H1 (cell line): ENCODE results near the gene STX19. TPM values are rescaled to one million over a fixed set of nuclear protein-coding genes. Genes with fewer than 3 reads are reported as not detected.

Source experiments
- CTCF ChIA-PET: fragments of 300-600 bp; sonication (Branson Sonifier 250); formaldehyde crosslinking; loops from one replicate; lab custom pipeline; 2021; ENCODE audit not compliant: partially characterized antibody; lab: Charles Lee
- POLR2A ChIA-PET: fragments of 300-600 bp; sonication (Branson Sonifier 250); formaldehyde crosslinking; loops from one replicate; lab custom pipeline; 2021; ENCODE audit warnings: inconsistent platforms; ENCODE audit not compliant: partially characterized antibody; lab: Charles Lee
- DNase-seq, 2 experiments: peaks; one replicate each; pipeline versions ENCODE4 v3.0.0 to v3.0.0-alpha.2; 2010 to 2022; ENCODE audit warnings: low spot score in 2 of 2, low read depth in 1 of 2, mixed read lengths in 1 of 2
- FAIRE-seq: peaks from 2 replicates; lab custom pipeline; 2011; peaks lifted over from hg19 to GRCh38; lab: Jason Lieb, UNC
- H2AFZ ChIP-seq: 2 replicates; pipeline ENCODE4 v1.8.1; 2012; ENCODE audit warnings: low read length, inconsistent platforms
- H2AK5ac ChIP-seq: 2 replicates; pipeline ENCODE4 v1.6.1; 2013; ENCODE audit warnings: low read depth, low read length
- H2BK120ac ChIP-seq: replicated peaks from 2 replicates; pipeline ENCODE3; 2013; ENCODE audit warnings: low read depth, low read length, inconsistent platforms
- H2BK12ac ChIP-seq: 2 replicates; pipeline ENCODE4 v1.6.1; 2013; ENCODE audit warnings: low read depth, low read length
- H2BK15ac ChIP-seq: 2 replicates; pipeline ENCODE4 v1.6.1; 2013; ENCODE audit warnings: low read length
- H2BK20ac ChIP-seq: 2 replicates; pipeline ENCODE4 v1.6.1; 2013; ENCODE audit warnings: low read length
- H2BK5ac ChIP-seq: 2 replicates; pipeline ENCODE4 v1.6.1; 2013; ENCODE audit warnings: low read depth, low read length
- H3K14ac ChIP-seq: 2 replicates; pipeline ENCODE4 v1.6.1; 2013; ENCODE audit warnings: inconsistent platforms; ENCODE audit not compliant: insufficient read length
- H3K18ac ChIP-seq: 2 replicates; pipeline ENCODE4 v1.6.1; 2013; ENCODE audit warnings: low read length; ENCODE audit errors: extremely low read depth
- H3K23ac ChIP-seq: 2 replicates; pipeline ENCODE4 v1.6.1; 2013; ENCODE audit warnings: inconsistent platforms; ENCODE audit not compliant: insufficient read length
- H3K23me2 ChIP-seq: 2 replicates; pipeline ENCODE4 v1.6.1; 2013; ENCODE audit warnings: low read depth, low read length
- H3K27ac ChIP-seq: 2 replicates; pipeline ENCODE4 v1.6.1; 2011; ENCODE audit warnings: low read depth, low read length, inconsistent platforms
- H3K27me3 ChIP-seq, 4 experiments: replicated peaks in 1 of 4; 1 replicate in 1 of 4; 2 replicates in 3 of 4; pipeline versions ENCODE4 v1.6.1 to v1.8.1; 2011 to 2013; ENCODE audit warnings: low read length in 3 of 4, mild to moderate bottlenecking in 3 of 4, inconsistent platforms in 2 of 4, mixed read lengths in 2 of 4, moderate library complexity in 1 of 4; ENCODE audit not compliant: control insufficient read depth in 3 of 4, insufficient read depth in 3 of 4; ENCODE audit errors: extremely low read depth in 1 of 4
- H3K36me3 ChIP-seq, 4 experiments: 2 replicates each; pipeline versions ENCODE4 v1.6.1 to v1.8.1; 2011 to 2013; ENCODE audit warnings: mild to moderate bottlenecking in 4 of 4, low read length in 3 of 4, moderate library complexity in 2 of 4, control low read depth in 1 of 4, inconsistent platforms in 1 of 4; ENCODE audit not compliant: insufficient read depth in 4 of 4, control insufficient read depth in 2 of 4
- H3K4ac ChIP-seq: replicated peaks from 2 replicates; pipeline ENCODE3; 2013; ENCODE audit warnings: low read length, low read depth, mixed read lengths, inconsistent platforms; ENCODE audit not compliant: insufficient read length
- H3K4me1 ChIP-seq, 4 experiments: replicated peaks in 1 of 4; 1 replicate in 1 of 4; 2 replicates in 3 of 4; pipeline versions ENCODE4 v1.6.1 to v1.8.1; 2011 to 2013; ENCODE audit warnings: low read length in 3 of 4, inconsistent platforms in 2 of 4, mixed read lengths in 1 of 4; ENCODE audit not compliant: insufficient read depth in 4 of 4, control insufficient read depth in 3 of 4
- H3K4me2 ChIP-seq, 2 experiments: 2 replicates each; pipeline versions ENCODE4 v1.6.1 to v1.8.1; 2011 to 2013; ENCODE audit warnings: low read depth in 2 of 2, low read length in 2 of 2, control low read depth in 1 of 2, inconsistent platforms in 1 of 2, mild to moderate bottlenecking in 1 of 2; ENCODE audit not compliant: insufficient read depth in 1 of 2
- H3K4me3 ChIP-seq, 4 experiments: fragments of 200-600, 300-600 bp in 1 of 4; sonication (generic), shearing (Covaris generic), sonication (Bioruptor Twin) in 1 of 4; 2 replicates each; pipeline versions ENCODE4 v1.5.1 to v1.8.1; 2011 to 2016; ENCODE audit warnings: low read length in 4 of 4, low read depth in 3 of 4, control low read depth in 2 of 4, inconsistent platforms in 2 of 4, mild to moderate bottlenecking in 2 of 4, mixed read lengths in 1 of 4, moderate library complexity in 1 of 4; ENCODE audit not compliant: insufficient read depth in 2 of 4; ENCODE audit errors: extremely low read depth in 1 of 4
- H3K56ac ChIP-seq: replicated peaks from 2 replicates; pipeline ENCODE3; 2013; ENCODE audit warnings: low read depth, mild to moderate bottlenecking, mixed read lengths, low read length, inconsistent platforms; ENCODE audit not compliant: insufficient read length
- H3K79me1 ChIP-seq: 2 replicates; pipeline ENCODE4 v1.6.1; 2013; ENCODE audit warnings: low read depth, low read length, control low read depth
- H3K79me2 ChIP-seq, 2 experiments: 2 replicates each; pipeline versions ENCODE4 v1.6.1 to v1.8.1; 2012 to 2013; ENCODE audit warnings: low read length in 2 of 2, mild to moderate bottlenecking in 2 of 2, inconsistent platforms in 1 of 2; ENCODE audit not compliant: insufficient read depth in 2 of 2, control insufficient read depth in 1 of 2
- H3K9ac ChIP-seq, 4 experiments: replicated peaks in 1 of 4; 1 replicate in 1 of 4; 2 replicates in 3 of 4; pipeline versions ENCODE4 v1.6.1 to v1.8.1; 2011 to 2013; ENCODE audit warnings: low read depth in 3 of 4, low read length in 3 of 4, control low read depth in 2 of 4, mild to moderate bottlenecking in 2 of 4, moderate library complexity in 2 of 4, inconsistent platforms in 1 of 4; ENCODE audit errors: extremely low read depth in 1 of 4
- H3K9me3 ChIP-seq, 2 experiments: 2 replicates each; pipeline versions ENCODE4 v1.6.1 to v1.8.1; 2012 to 2013; ENCODE audit warnings: mild to moderate bottlenecking in 2 of 2, moderate library complexity in 2 of 2, control low read depth in 1 of 2, inconsistent platforms in 1 of 2, low read depth in 1 of 2, low read length in 1 of 2, mixed read lengths in 1 of 2; ENCODE audit not compliant: insufficient read depth in 2 of 2
- H4K20me1 ChIP-seq, 2 experiments: replicated peaks in 1 of 2; 2 replicates each; pipeline versions ENCODE3 to v1.8.1; 2011 to 2013; ENCODE audit warnings: inconsistent platforms in 2 of 2, low read length in 2 of 2, mild to moderate bottlenecking in 1 of 2; ENCODE audit not compliant: insufficient read depth in 2 of 2, control insufficient read depth in 1 of 2
- H4K5ac ChIP-seq: 2 replicates; pipeline ENCODE4 v1.6.1; 2013; ENCODE audit warnings: low read length, low read depth, mixed read lengths, inconsistent platforms; ENCODE audit not compliant: insufficient read length
- H4K8ac ChIP-seq: 2 replicates; pipeline ENCODE4 v1.8.0; 2013; ENCODE audit warnings: mild to moderate bottlenecking, moderate library complexity, low read length, inconsistent platforms; ENCODE audit not compliant: insufficient read depth; ENCODE audit errors: extremely low read depth
- H4K91ac ChIP-seq: replicated peaks from 2 replicates; pipeline ENCODE3; 2013; ENCODE audit warnings: low read length, mixed read lengths, inconsistent platforms; ENCODE audit not compliant: insufficient read length
- EZH2 ChIP-seq: fragments of 200-600 bp; sonication (generic); IDR thresholded peaks from 2 replicates; pipeline ENCODE4 v1.7.1; 2012; ENCODE audit warnings: low read depth, mild to moderate bottlenecking, moderate library complexity, low read length, inconsistent platforms; ENCODE audit not compliant: severe bottlenecking
- KDM5A ChIP-seq: fragments of 200-600 bp; IDR thresholded peaks from 2 replicates; pipeline ENCODE4 v1.7.1; 2012; ENCODE audit warnings: mild to moderate bottlenecking, low read length, inconsistent platforms, mixed read lengths
- WGBS, 2 experiments: shearing (Covaris generic) in 1 of 2; methylation state at CpG; one replicate each; pipeline versions ENCODE4 v1.1.6 to v1.1.7; 2013 to 2015; ENCODE audit warnings: low lambda C conversion rate in 2 of 2, mixed read lengths in 2 of 2, inconsistent platforms in 1 of 2, low coverage in 1 of 2, missing lambda C conversion rate in 1 of 2; ENCODE audit not compliant: insufficient replicate concordance in 2 of 2, insufficient coverage in 1 of 2, insufficient read length in 1 of 2; ENCODE audit errors: extremely low coverage in 1 of 2, missing lambda C conversion rate in 1 of 2; 5-methylcytosine and 5-hydroxymethylcytosine counted together
- polyA plus RNA-seq, 7 experiments: library from polyadenylated mRNA; depleted of rRNA in 3 of 7; stranded (reverse) in 5 of 7; unstranded in 2 of 7; fragments of >200 nt in 5 of 7; fragments of 200-250 nt in 2 of 7; gene quantifications; 1 replicate in 5 of 7; 2 replicates in 1 of 7; 4 replicates in 1 of 7; pipeline versions ENCODE4 v1.2.1 to v1.2.3, GENCODE V29; 2011 to 2013; ENCODE audit warnings: missing spikeins in 2 of 7, mixed read lengths in 2 of 7
- total RNA-seq: library from RNA; stranded (reverse); fragmentation: NEBNext Ultra II Directional; extraction: Animal tissue kit (Norgen Biotek cat#: 25700); gene quantifications from 2 replicates; pipeline ENCODE4 v1.2.1, GENCODE V29; 2021

STX19 gene
- total and polyA plus RNA-seq, 2 of the 8 experiments (the other 6 are each of a cell fraction or from before 2014, with no cell fraction given): not detected

DNA sequence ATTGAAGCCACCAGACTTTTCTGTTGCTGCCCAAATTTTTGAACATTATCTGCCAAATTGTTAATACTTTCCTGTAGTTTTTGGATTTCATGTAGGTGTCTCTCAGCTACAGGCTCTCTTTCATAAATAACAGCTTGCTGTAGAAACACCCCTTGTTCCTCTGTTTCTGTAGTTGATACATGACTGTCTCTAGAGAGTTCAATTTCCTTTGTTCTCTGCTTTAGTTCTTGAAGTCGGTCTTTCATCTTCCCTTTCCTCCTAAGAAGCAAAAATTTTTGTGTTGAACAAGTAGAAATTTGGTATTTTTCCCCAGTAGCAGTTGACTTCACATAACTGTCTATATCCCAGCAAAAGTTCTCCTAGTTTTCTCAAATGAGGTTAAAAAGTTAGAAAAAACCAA, 13.4 kb downstream of the STX19 start:
- H3K36me3 ChIP-seq: no peaks in the 10 kb centered on the region
- no peak overlapping the region for H3K56ac ChIP-seq
- H2AK5ac ChIP-seq: no peak overlapping the region
- no peak overlapping the region for H2BK12ac ChIP-seq
- no peak overlapping the region for H2BK120ac ChIP-seq
- H3K23me2 ChIP-seq: no peaks in the 10 kb centered on the region
- H4K91ac ChIP-seq: no peak overlapping the region
- TF ChIP-seq EZH2: no peak
- no peak for TF ChIP-seq KDM5A
- H3K4me1 ChIP-seq: no peaks in the 10 kb centered on the region
- no peak overlapping the region for H4K5ac ChIP-seq
- no peak overlapping the region for H2BK20ac ChIP-seq
- no peak overlapping the region for H2BK15ac ChIP-seq
- H2BK5ac ChIP-seq: no peak overlapping the region
- H2AFZ ChIP-seq: no peak overlapping the region
- H3K4me2 ChIP-seq: no peak overlapping the region
- no peak overlapping the region for H3K4me3 ChIP-seq
- no peaks in the 10 kb centered on the region for H3K9me3 ChIP-seq
- DNase-seq (no peak), FAIRE-seq (no peak)
- no peak overlapping the region for H3K9ac ChIP-seq
- no peak overlapping the region for H3K18ac ChIP-seq
- no peaks in the 10 kb centered on the region for H3K79me1 ChIP-seq
- WGBS, 2 experiments: 81% methylated on average over 1 of the region's 1 CpG; no CpG with 5 or more reads in 1 of the 2 experiments
- no peak overlapping the region for H3K23ac ChIP-seq
- H4K20me1 ChIP-seq: peaks cover 0 to 2% of the 10 kb centered on the region in 2 experiments
- H3K79me2 ChIP-seq: no peaks in the 10 kb centered on the region
- ChIA-PET CTCF (interaction anchor here (1.3 to 2.7 kb wide), 3 partner anchors 10 to 48 kb away, joined by 3 to 11 read pairs (median 9); partner anchors contain the start of genes DHFR2 and NSUN3), POLR2A (no interaction called here)
- no peaks in the 10 kb centered on the region for H3K27me3 ChIP-seq
- no peak overlapping the region for H3K14ac ChIP-seq
- no peak overlapping the region for H4K8ac ChIP-seq
- H3K27ac ChIP-seq: no peak overlapping the region
- H3K4ac ChIP-seq: no peak overlapping the region
